KMS-11 (cell line): ENCODE results near the gene SETMAR.

ENCODE experiments used
- H2AFZ ChIP-seq: fragments of 200-600 bp; sonication (generic); 2 replicates; pipeline ENCODE4 v1.6.1; 2016; ENCODE audit warnings: antibody characterized with exemption, mixed run types, low read depth
- H3K27ac ChIP-seq: fragments of 200-600 bp; sonication (generic); 2 replicates; pipeline ENCODE4 v1.6.1; 2016; ENCODE audit warnings: mild to moderate bottlenecking, mixed run types
- H3K27me3 ChIP-seq: fragments of 200-600 bp; sonication (generic); 2 replicates; pipeline ENCODE4 v1.6.1; 2017; ENCODE audit warnings: mild to moderate bottlenecking, low read depth, mixed run types, moderate library complexity; ENCODE audit not compliant: insufficient read depth
- H3K36me3 ChIP-seq: fragments of 200-600 bp; sonication (generic); 2 replicates; pipeline ENCODE4 v1.6.1; 2017; ENCODE audit warnings: mild to moderate bottlenecking, mixed run types; ENCODE audit not compliant: insufficient read depth
- H3K4me1 ChIP-seq: fragments of 200-600 bp; sonication (generic); 2 replicates; pipeline ENCODE4 v1.6.1; 2016; ENCODE audit warnings: mild to moderate bottlenecking, low read depth, mixed run types; ENCODE audit not compliant: poor library complexity, severe bottlenecking
- H3K4me2 ChIP-seq: fragments of 200-600 bp; sonication (generic); 2 replicates; pipeline ENCODE4 v1.7.0; 2016; ENCODE audit warnings: mild to moderate bottlenecking, mixed run types
- H3K4me3 ChIP-seq: fragments of 200-600 bp; sonication (generic); IDR thresholded peaks from 2 replicates; pipeline ENCODE4 v1.6.1; 2017; ENCODE audit warnings: low read depth, low read length, mixed read lengths; ENCODE audit not compliant: insufficient read depth
- H3K79me2 ChIP-seq: fragments of 200-600 bp; sonication (generic); 2 replicates; pipeline ENCODE4 v1.6.1; 2016; ENCODE audit warnings: low read depth, mixed run types; ENCODE audit not compliant: insufficient read depth
- H3K9ac ChIP-seq: fragments of 200-600 bp; sonication (generic); 2 replicates; pipeline ENCODE4 v1.6.1; 2016; ENCODE audit warnings: mild to moderate bottlenecking, mixed run types
- H4K20me1 ChIP-seq: fragments of 200-600 bp; sonication (generic); 2 replicates; pipeline ENCODE4 v1.6.1; 2016; ENCODE audit warnings: mild to moderate bottlenecking, mixed run types; ENCODE audit not compliant: insufficient read depth
- TF ChIP-seq, protein P1 (sequence below): fragments of 200-600 bp; sonication (generic); conservative IDR thresholded peaks from 2 replicates; pipeline ENCODE4 v1.6.1; 2017; ENCODE audit warnings: low read depth, mild to moderate bottlenecking, antibody characterized with exemption, low read length, moderate library complexity, mixed read lengths

SETMAR gene

DNA sequence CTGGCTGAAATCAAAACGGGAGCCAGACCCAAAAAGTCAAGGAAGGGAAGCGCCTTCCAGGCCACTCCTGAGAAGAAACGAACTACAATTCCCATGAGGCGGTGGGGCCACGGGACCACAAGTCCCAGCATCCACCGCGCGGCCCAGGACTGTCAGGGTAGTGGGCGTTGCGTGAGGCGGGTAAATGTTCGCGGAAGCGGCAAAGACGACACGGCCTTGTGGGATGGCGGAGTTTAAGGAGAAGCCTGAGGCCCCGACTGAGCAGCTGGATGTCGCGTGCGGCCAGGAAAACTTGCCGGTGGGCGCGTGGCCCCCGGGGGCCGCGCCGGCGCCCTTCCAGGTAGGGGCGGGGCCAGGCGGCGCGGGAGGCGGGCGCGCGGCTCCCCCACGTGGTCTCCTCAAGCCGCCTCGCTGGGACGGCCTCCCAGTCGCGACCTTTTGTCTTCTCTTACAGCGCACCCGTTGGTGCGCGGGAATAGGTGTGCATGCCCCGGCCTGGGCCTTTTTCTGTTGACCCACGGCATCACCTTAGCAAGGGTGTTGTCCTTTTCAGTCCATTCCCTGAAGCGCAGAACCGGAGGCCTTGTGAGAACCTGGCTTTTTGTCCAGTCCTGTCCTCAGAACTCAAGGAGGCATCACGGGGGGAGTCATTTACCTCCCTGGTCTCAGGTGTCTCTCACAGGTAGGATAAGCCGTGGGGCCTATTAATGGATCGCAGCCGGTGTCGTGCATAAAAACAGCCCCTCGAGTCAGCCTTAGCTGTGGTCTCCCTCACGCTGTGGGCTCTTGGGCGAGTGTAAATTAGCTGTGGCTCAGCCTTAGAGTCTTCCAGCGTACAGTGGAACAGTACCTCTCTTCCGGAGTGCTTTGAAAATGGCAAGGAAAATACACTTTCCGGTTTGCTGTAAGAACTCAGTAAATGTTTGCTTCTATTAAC is at the start of gene SETMAR:
Gene SETMAR (plus strand): TSS at position 183 of the 937 bp plus-strand sequence. CDS start 2 bp downstream, at position 185.
- Histone ChIP-seq H3K79me2 (no peaks in the 10 kb centered on the region), H3K27me3 (no peaks in the 10 kb centered on the region), H4K20me1 (no peaks in the 10 kb centered on the region), H3K4me2 (peak within 1 kb of the TSS; percentile 73; the same call in 1 of the 2 replicates), H3K36me3 (no peaks in the 10 kb centered on the region), H3K9ac (peak within 1 kb of the TSS; percentile 83), H3K27ac (peak within 1 kb of the TSS; percentile 62), H3K4me3 (no peak within 1 kb of the TSS), H2AFZ (peak within 1 kb of the TSS; percentile 67), H3K4me1 (no peaks in the 10 kb centered on the region)
- TF ChIP-seq, protein P1, sequence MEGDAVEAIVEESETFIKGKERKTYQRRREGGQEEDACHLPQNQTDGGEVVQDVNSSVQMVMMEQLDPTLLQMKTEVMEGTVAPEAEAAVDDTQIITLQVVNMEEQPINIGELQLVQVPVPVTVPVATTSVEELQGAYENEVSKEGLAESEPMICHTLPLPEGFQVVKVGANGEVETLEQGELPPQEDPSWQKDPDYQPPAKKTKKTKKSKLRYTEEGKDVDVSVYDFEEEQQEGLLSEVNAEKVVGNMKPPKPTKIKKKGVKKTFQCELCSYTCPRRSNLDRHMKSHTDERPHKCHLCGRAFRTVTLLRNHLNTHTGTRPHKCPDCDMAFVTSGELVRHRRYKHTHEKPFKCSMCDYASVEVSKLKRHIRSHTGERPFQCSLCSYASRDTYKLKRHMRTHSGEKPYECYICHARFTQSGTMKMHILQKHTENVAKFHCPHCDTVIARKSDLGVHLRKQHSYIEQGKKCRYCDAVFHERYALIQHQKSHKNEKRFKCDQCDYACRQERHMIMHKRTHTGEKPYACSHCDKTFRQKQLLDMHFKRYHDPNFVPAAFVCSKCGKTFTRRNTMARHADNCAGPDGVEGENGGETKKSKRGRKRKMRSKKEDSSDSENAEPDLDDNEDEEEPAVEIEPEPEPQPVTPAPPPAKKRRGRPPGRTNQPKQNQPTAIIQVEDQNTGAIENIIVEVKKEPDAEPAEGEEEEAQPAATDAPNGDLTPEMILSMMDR, result no peak

DNA sequence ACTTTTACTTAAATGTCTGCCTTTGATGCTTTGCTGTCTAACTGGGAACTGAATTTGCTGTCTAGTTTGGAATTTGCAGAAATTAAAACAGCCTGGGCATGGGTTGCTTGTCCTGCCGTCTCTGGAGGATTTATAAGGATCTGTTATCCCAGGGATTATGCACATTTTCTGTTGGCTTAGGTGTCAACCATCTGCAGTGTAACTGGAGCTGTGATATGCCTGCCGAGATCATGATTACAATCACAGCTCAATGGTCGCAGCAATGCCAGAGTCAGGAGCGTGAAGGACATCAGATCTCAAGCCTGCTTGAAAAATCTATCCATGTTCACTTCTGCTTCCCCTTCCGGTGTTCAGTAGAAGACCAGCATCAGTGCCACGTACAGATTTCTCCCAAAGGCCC is 41.8 kb upstream of the SETMAR start:
- Histone ChIP-seq H3K4me1 (no peaks in the 10 kb centered on the region), H3K9ac (no peak overlapping the region), H3K4me3 (no peak overlapping the region), H3K36me3 (no peaks in the 10 kb centered on the region), H3K4me2 (no peak overlapping the region), H2AFZ (no peak overlapping the region), H3K27me3 (no peaks in the 10 kb centered on the region), H4K20me1 (no peaks in the 10 kb centered on the region), H3K27ac (no peak overlapping the region), H3K79me2 (no peaks in the 10 kb centered on the region)
- TF ChIP-seq, protein P1, result no peak

DNA sequence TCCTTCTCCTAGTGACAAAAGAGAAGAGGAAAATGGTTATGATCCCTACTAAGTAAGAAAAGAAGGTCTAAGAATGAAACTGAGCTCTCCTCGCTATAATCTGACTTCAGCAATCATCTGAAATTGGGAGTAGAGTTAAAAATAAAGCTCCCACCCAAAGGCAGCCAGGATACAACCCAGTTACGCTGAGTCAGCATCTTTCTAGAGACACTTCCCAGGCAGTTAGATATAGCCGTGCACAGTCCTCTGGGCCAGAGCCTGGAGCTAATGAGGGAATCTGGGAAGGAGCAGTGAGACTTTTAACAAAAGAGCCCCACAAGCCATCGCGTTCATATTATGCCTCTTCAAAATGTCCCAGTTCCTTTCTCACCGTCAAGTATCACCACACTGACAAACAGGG is 39.1 kb upstream of the SETMAR start:
- no peak overlapping the region for H3K27ac ChIP-seq
- H2AFZ ChIP-seq, result no peak overlapping the region
- no peaks in the 10 kb centered on the region for H3K79me2 ChIP-seq
- H3K4me2 ChIP-seq, result no peak overlapping the region
- H3K9ac ChIP-seq, result no peak overlapping the region
- TF ChIP-seq, protein P1, result no peak
- H4K20me1 ChIP-seq, result no peaks in the 10 kb centered on the region
- H3K4me1 ChIP-seq, result no peaks in the 10 kb centered on the region
- no peak overlapping the region for H3K4me3 ChIP-seq
- H3K36me3 ChIP-seq, result no peaks in the 10 kb centered on the region
- no peaks in the 10 kb centered on the region for H3K27me3 ChIP-seq

DNA sequence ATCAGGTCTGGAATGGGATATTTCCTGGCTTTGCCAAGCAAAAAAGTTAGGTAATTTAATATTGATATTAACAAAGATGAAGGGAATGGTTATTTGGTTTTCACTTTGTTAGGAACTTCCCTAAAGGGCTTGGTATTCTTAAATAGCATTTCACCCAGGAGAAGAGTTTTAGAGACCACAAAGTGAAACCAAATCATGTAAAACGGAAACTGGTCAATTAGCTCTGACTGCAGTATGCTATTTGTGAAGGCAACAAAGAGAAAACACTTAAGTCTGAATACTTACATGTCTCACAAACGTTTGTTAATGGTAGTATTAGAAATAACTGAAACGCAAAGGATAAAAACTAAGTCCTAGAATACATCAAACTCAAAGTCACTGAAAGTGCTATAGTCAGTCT is 32.4 kb upstream of the SETMAR start:
- H2AFZ ChIP-seq, result peak overlapping the region; percentile 26; the same call in 1 of the 2 replicates
- no peaks in the 10 kb centered on the region for H3K27me3 ChIP-seq
- no peak overlapping the region for H3K9ac ChIP-seq
- H3K79me2 ChIP-seq, result no peaks in the 10 kb centered on the region
- no peaks in the 10 kb centered on the region for H4K20me1 ChIP-seq
- peak overlapping the region; percentile 54 for H3K4me2 ChIP-seq
- TF ChIP-seq, protein P1, result no peak
- H3K4me3 ChIP-seq, result no peak overlapping the region
- H3K4me1 ChIP-seq, result peaks cover 16% of the 10 kb centered on the region
- no peaks in the 10 kb centered on the region for H3K36me3 ChIP-seq
- no peak overlapping the region for H3K27ac ChIP-seq
